Fibroblast of pulmonary artery (primary cell): ENCODE measurements around the gene PPP1R1B.

ENCODE experiments used
- DNase-seq: peaks from one replicate; pipeline ENCODE4 v3.0.0-alpha.2; 2010; ENCODE audit warnings: low read depth
- H3K4me3 ChIP-seq: replicated peaks from 2 replicates; pipeline ENCODE4 v1.5.1; 2011; ENCODE audit warnings: low read depth, mild to moderate bottlenecking, control low read depth, low read length, moderate library complexity
- CTCF ChIP-seq: IDR thresholded peaks from 2 replicates; pipeline ENCODE4 v1.5.1; 2011; ENCODE audit warnings: mild to moderate bottlenecking, control low read depth, low read length, inconsistent platforms; ENCODE audit errors: missing control alignments

PPP1R1B gene

GRCh38 chr17:39671651-39672521 lies 45.1 kb downstream of the PPP1R1B start:
- H3K4me3 ChIP-seq, result no peak overlapping the region
- DNase-seq, result peak; percentile 46

GRCh38 chr17:39672522-39673334 lies 46.0 kb downstream of the PPP1R1B start:
- no peak overlapping the region for H3K4me3 ChIP-seq
- DNase-seq, result no peak
- no peak for TF ChIP-seq CTCF

More at GRCh38 chr17:39671651-39672521, 45.1 kb downstream of the PPP1R1B start:
- peak; percentile 66 for TF ChIP-seq CTCF

GRCh38 chr17:39673335-39674081 lies 46.8 kb downstream of the PPP1R1B start:
- no peak overlapping the region for H3K4me3 ChIP-seq
- no peak for DNase-seq
- no peak for TF ChIP-seq CTCF

GRCh38 chr17:39674179-39674578 lies 47.4 kb downstream of the PPP1R1B start:
- no peak for DNase-seq
- no peak overlapping the region for H3K4me3 ChIP-seq
- TF ChIP-seq CTCF, result no peak

GRCh38 chr17:39674702-39675389 lies 48.1 kb downstream of the PPP1R1B start:
- H3K4me3 ChIP-seq, result no peak overlapping the region
- no peak for DNase-seq
- TF ChIP-seq CTCF, result no peak

GRCh38 chr17:39675390-39676082 lies 48.8 kb downstream of the PPP1R1B start:
- no peak for TF ChIP-seq CTCF
- no peak for DNase-seq
- no peak overlapping the region for H3K4me3 ChIP-seq
